Fibroblast of the aortic adventitia (primary cell): ENCODE results near the gene CAMTA1. TPM values are rescaled to one million over a fixed set of nuclear protein-coding genes. Genes with fewer than 3 reads are reported as not detected.

Source experiments
- DNase-seq: peaks from one replicate; pipeline ENCODE4 v3.0.0-alpha.2; 2010; ENCODE audit warnings: low read depth
- H3K4me3 ChIP-seq: 2 replicates; pipeline ENCODE4 v1.5.1; 2011; ENCODE audit warnings: low read depth, mild to moderate bottlenecking, control low read depth, low read length, moderate library complexity
- CTCF ChIP-seq: IDR thresholded peaks from 2 replicates; pipeline ENCODE4 v1.5.1; 2011; ENCODE audit warnings: mild to moderate bottlenecking, low read length, control low read depth, inconsistent platforms; ENCODE audit not compliant: insufficient read depth
- total RNA-seq: library from RNA; depleted of rRNA; stranded (reverse); fragments of >200 nt; gene quantifications from 2 replicates; pipeline ENCODE4 v1.2.3, GENCODE V29; 2012; ENCODE audit warnings: low replicate concordance

CAMTA1 gene
- total RNA-seq, 1 donor = 91.9 TPM

DNA sequence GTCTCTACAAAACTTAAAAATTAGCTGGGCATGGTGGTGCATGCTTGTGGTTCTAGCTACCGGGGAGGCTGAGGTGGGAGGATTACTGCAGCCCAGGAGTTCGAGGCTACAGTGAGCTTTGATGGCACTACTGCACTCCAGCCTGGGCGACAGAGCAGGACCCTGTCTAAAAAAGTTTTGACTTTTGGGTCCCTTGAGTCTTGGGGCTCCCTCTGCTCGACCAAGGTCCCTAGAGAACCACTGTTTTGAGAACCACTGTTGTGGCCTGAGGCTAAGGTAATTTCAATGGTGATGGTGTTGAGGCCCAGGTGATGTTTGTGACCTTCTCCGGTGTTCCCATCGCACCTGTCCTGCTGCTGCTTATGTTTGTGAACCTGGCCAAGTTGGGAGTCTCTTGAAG, 3.1 kb upstream of the CAMTA1 start:
- no peak for TF ChIP-seq CTCF
- no peak overlapping the region for H3K4me3 ChIP-seq
- DNase-seq = no peak

DNA sequence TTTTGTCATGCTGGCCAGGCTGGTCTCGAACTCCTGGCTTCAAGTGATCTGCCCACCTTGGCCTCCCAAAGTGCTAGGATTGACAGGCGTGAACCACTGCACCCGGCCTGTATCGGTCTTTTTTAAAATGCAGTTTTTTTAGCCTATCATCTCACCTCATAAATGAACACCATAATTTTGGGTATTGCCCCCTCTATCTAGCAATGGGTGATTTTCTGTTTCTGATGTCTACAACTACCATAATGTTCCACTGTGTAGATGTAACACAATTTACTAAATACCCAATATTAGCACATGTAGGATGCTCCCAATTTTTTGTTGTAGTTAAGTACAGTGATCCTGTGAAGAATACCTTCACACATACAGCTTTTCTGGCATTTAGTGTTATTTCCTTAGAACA, 2.0 kb upstream of the CAMTA1 start:
- H3K4me3 ChIP-seq = peak overlapping the region; percentile 76
- DNase-seq = no peak
- no peak for TF ChIP-seq CTCF

- DNase-seq = peak; percentile 35
- H3K4me3 ChIP-seq = peak overlapping the region; percentile 76
- peak; percentile 6 for TF ChIP-seq CTCF
Measured at GRCh38 chr1:6783936-6784559, 1.2 kb upstream of the CAMTA1 start.

GRCh38 chr1:6784560-6785317, 515 bp upstream of the CAMTA1 start:
- TF ChIP-seq CTCF = no peak

GRCh38 chr1:6785728-6786505, 663 bp downstream of the CAMTA1 start:
- no peak for DNase-seq
- peak; percentile 20 for TF ChIP-seq CTCF
- peak overlapping the region; percentile 80 for H3K4me3 ChIP-seq

More at GRCh38 chr1:6784560-6785317, 515 bp upstream of the CAMTA1 start:
- peak overlapping the region; percentile 76 for H3K4me3 ChIP-seq
- peak; percentile 100 for DNase-seq

DNA sequence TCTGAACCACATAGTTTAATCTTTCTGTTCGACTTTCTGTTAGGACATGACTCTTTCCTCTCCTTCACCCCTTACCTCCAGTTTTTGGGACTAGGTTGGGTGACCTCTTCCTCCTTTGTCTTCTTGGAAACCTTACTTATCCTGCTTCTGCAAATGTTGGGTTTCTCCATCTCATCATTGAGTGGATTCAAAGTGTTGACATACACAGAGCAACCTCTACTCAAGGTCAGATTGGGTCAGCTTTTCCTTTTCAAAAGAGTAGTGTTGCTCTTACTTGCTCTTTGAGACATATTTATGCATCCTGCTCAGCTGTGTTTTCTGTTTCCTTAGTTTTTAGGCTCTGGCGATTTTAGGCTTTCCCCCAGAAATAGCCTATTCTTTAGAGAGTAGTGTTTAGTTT, 3.7 kb downstream of the CAMTA1 start:
- DNase-seq = no peak
- no peak for TF ChIP-seq CTCF
- H3K4me3 ChIP-seq = no peak overlapping the region
